ENCODE results near the gene MYO9A.

GRCh38 chr15:72037321-72037720 lies 80.6 kb downstream of the MYO9A start:
- TF ChIP-seq CTCF (IDR thresholded peaks at IDR 0.05), result no peak
- TF ChIP-seq EZH2phosphoT487 (IDR thresholded peaks at IDR 0.05), result no peak
- no peak for TF ChIP-seq EZH2 (IDR thresholded peaks at IDR 0.05)

All from neural progenitor cell (in vitro differentiated cells).